HG03135 (cell line): ENCODE measurements around the gene SLC5A11.

ENCODE experiments used
- ATAC-seq: cut with Tn5 transposase; IDR thresholded peaks from one replicate; pipeline ENCODE4 v1.9.1; 2021; ENCODE audit warnings: mild to moderate bottlenecking, moderate library complexity; ENCODE audit not compliant: unreplicated experiment

The SLC5A11 gene

DNA sequence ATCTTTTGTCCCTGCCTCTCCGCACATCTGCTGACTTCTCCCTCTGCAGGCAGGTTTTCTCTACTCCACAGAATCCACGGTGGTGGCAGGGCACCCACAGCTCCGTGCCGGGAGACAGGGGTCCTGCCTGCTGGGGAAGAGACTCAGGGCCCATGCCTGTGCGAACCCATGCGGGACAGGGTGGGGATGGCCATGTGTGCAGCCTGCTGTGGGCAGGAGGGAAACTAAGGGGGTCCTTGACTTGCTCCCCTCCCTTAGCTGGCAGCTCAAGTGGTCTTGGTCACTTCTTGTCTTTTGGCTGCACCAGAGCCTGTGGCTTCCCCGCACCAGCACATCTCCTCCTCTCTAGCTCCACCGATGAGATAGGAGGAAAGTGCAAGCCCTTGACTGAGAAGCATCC is 69.8 kb downstream of the SLC5A11 start:
- no peak for ATAC-seq

- ATAC-seq: no peak
Measured at GRCh38 chr16:24917236-24917635, 71.5 kb downstream of the SLC5A11 start.

GRCh38 chr16:24917891-24918290 is 72.1 kb downstream of the SLC5A11 start:
- ATAC-seq: no peak

DNA sequence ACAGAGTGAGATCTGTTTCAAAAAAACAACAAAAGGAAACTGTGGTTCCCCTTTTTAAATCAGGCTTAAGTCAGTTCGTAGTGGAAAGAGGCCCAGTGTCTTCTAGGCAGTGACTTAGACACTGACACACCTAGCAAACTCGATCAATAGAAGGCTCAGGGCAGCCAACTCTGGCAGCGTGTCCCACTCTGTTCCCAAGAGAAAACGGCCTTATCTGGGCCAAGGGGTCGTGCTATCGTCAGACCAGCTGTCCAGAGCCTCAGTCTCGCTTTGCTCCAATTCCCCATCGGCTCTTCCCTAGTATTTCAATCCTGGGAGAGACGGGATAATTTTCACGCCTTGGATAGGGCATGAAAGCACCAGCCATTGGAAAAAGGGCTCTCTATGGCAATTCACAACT is 72.9 kb downstream of the SLC5A11 start:
- ATAC-seq: no peak

DNA sequence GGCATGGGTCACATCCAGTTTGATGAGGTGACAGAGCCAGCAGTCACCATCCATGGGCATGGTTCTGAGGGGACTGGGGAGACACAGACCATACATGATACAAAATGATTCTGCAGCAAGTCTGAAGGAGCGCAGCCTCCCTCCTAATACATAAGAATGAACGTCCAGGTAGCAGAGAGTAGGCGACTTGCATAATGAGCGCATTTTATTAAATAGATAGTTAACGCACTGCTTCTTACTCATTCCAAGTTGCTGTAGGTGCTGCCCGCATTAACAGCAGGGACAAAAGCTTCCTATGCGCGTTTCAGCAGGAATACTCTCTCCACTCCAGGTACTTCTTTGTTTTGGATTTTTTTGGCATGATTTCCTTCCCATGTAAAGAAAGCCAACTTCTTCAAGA is 73.8 kb downstream of the SLC5A11 start:
- no peak for ATAC-seq

- ATAC-seq: no peak
Measured at GRCh38 chr16:24920568-24920967, 74.8 kb downstream of the SLC5A11 start.

DNA sequence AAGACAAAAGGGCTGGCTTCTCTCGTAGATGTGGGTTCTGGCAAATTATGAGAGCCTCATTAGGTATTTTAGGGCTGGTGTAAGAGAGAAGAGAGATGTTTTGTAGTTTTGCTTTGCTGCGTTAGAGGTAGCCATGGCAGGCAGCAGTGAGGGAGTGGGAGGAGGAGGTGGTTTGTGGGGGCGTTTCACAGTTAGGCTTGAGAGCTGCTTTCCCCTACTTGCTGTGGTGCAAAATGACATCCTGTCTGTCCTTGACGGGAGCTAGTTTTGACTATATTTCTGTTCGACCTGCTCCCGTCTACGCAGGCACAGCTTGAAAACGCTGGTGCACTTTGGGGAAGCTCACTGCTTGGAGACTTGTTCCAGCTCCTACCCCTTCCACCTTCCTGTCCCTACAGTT is 75.5 kb downstream of the SLC5A11 start:
- no peak for ATAC-seq

DNA sequence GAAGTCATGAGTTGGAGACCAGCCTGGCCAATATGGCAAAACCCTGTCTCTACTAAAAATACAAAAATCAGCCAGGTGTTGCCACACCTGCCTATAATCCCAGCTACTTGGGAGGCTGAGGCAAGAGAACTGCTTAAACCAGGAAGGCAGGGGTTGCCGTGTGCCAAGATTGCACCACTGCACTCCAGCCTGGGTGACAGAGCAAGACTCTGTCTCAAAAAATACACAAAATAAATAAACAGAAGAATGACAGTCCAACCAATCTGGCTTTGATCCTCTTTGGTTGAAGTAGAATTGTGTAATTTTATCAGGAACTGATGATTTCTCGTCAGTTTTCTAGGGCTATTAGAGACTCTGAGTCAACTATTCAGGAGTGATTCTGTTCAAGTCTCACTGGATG is 79.4 kb downstream of the SLC5A11 start:
- ATAC-seq: no peak

- no peak for ATAC-seq
Measured at GRCh38 chr16:24929409-24929808, 83.6 kb downstream of the SLC5A11 start.

DNA sequence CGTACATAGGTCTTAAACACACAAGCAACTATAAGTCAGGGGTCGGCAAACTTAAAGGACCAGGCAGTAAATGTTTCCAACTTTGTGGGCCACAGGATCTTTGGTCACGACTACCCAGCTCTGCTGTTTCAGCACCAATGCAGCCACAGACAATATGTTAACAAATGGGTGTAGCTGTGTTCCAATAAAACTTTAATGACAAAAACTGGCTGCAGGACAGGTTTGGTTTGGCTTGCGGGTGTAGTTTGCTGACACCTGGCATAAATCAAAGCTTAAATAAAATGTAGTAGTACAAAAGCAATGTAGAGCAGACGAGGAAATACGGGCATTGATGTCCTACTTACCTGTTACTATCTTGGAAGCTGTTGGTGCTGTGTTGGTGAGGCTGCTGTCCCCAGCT is 84.7 kb downstream of the SLC5A11 start:
- ATAC-seq: no peak

GRCh38 chr16:24931091-24931490 is 85.3 kb downstream of the SLC5A11 start:
- ATAC-seq: no peak

- no peak for ATAC-seq
Measured at GRCh38 chr16:24935336-24935735, 89.6 kb downstream of the SLC5A11 start.

GRCh38 chr16:24936151-24936550 is 90.4 kb downstream of the SLC5A11 start:
- no peak for ATAC-seq

DNA sequence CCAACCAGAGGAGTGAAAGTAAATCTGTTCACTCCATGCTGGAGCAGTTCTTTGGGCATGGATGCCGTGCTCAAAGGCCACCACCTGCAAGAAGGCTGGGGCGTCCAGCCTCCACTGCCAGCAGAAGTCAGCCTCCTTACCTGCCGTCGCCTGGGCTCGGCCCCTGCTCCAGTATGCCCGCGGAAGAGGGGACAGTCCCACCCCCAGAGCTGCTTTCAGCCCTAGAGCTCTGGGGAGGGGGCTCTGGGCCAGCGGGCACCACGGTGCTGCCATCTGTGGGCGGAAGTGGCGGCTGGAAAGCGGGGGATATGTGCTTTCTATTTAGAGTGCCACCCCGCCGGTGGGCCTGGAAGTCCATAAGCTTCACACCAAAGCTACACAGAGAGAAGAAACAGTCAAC is 93.5 kb downstream of the SLC5A11 start:
- ATAC-seq: no peak

DNA sequence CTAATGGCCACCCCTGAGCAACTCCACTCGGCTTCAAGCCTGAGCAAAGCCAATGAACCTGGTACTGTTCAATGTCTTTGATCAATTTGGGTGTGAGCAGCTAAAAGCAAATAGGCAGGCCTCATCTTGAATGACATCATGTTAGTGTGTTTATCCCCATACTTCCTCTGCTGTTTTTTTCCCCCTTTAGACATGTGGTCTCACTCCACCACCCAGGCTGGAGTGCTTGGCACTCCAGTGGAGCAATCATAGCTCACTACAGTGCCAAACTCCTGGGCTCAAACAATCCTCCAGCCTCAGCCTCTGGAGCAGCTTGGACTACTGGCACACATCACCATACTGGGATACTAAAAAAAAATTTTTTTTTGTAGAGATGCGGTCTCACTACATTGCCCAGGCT is 94.0 kb downstream of the SLC5A11 start:
- no peak for ATAC-seq

GRCh38 chr16:24943471-24943870 is 97.7 kb downstream of the SLC5A11 start:
- no peak for ATAC-seq

GRCh38 chr16:24944206-24944605 is 98.4 kb downstream of the SLC5A11 start:
- no peak for ATAC-seq

GRCh38 chr16:24946155-24946554 is 100.4 kb downstream of the SLC5A11 start:
- ATAC-seq: no peak

DNA sequence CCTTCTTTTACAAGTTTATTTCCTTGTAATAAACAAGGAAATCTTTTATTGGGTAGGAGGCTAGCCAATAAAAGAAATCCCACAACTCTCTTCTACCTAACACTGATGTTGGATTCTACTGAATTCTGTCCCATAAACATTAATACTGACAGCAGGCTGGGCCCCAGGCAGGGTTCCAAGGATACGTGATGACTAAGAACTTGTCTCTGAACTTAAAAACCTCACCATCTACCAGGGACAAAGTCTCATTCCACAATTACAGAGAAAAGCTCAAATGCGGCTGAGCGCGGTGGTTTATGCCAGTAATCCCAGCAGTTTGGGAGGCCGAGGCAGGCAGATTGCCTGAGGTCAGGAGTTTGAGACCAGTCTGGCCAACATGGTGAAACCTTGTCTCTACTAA is 104.5 kb downstream of the SLC5A11 start:
- ATAC-seq: no peak

- ATAC-seq: no peak
Measured at GRCh38 chr16:24953306-24953705, 107.5 kb downstream of the SLC5A11 start.

DNA sequence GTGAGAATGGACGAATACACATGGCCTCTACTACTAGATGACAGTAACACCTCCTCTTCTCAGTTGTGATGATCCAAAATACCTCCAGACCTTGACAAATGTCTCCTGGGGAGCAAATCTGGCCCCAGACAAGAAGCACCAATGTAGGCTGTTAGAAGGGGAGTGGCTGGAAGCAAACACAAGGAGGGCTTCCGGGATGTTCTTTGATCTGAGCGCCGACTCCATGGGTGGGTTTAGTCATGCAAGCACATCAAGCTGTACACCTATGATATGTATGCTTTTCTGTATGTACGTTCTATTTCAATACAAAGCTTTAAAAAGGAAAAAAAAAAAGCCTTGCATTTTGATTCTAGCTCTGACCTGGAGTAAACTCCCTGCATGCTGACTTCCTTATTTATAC is 108.0 kb downstream of the SLC5A11 start:
- ATAC-seq: no peak

GRCh38 chr16:24954137-24954536 is 108.4 kb downstream of the SLC5A11 start:
- ATAC-seq: no peak

DNA sequence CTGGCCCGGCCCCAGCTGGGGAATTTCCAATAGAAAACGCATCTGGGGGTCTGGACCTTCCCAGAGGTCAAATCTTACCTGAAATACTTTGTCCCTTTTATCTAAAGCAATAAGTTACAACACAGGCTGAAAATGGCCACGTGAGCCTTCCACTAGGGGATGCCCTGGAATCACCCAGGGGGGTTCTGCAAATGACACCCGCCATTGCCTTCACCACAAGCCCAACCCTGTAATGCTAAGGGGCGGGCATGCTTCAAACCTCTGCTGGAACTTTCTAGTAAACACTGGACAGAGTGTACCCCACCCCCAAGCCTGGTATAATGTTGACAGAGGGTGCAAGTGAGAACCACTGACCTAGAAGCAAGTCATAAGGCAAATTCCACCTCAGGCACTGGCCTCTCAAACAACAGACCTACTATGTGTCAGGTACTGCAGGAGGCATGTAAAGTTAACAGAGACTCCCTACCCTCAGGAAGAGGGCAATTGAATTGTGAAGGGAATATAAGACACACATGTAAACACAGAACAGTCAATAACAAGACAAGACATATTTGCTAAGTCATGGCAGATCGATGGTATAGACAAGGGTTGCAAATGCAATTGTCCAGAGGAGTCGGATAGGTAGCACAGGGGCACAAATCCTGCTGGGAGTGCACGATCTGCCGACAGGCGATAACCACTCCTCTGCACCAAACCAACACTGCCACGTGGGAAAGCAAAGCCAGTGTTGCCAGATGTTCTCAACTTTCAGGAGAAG is 110.4 kb downstream of the SLC5A11 start:
- no peak for ATAC-seq
